ENCODE measurements around the gene MACROD2. TPM values are rescaled to one million over a fixed set of nuclear protein-coding genes. Genes with fewer than 3 reads are reported as not detected.

The MACROD2 gene
- total and polyA plus RNA-seq, 2 of the 4 experiments (the other 2 are of a cell fraction), result not detected

DNA sequence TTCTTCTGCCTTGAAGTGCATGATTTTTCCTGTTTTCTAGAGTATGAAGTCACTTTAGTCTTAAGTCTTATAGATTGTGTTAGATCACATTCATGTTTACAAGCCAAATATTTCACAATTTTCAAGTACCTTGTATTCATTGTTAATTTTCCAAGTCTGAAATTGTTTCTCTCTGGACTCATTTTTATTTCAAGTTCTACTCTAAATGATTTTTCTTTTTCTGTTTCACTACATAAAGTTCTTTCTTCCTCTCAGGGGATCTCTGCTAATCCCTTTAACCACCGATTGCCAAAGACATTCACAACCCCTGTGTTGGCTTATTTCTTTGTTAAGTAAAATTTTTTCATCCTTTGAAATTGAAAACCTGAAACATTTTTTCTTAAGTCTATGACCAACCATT, 1772.3 kb downstream of the MACROD2 start:
- H4K8ac ChIP-seq (ENCODE audit: low read depth in 2 of 2, low read length in 2 of 2), result no peak overlapping the region
- H4K20me1 ChIP-seq (ENCODE audit: insufficient read depth, low read length), result no peaks in the 10 kb centered on the region
- in situ Hi-C loops (cut with MboI; ENCODE audit: low sequenced_read_pairs) (no loop called here), dilution Hi-C loops (cut with HindIII; ENCODE audit: low sequenced_read_pairs, unreplicated experiment) (no loop called here), intact Hi-C loops (cut with micrococcal nuclease) (no loop called here)
- H3K9me1 ChIP-seq (ENCODE audit: insufficient read depth, low read length), result no peaks in the 10 kb centered on the region
- no peak overlapping the region for H3K4ac ChIP-seq (ENCODE audit: low read depth, low read length)
- no peak overlapping the region for H2AFZ ChIP-seq (replicated peaks; ENCODE audit: low read length, poor library complexity)
- H3K36me3 ChIP-seq (ENCODE audit: control insufficient read depth, insufficient read depth, low read length), result no peaks in the 10 kb centered on the region
- H3K27ac ChIP-seq (ENCODE audit: insufficient read depth, low read length), result no peak overlapping the region
- no peak overlapping the region for H3K9ac ChIP-seq (ENCODE audit: low read depth, low read length)
- no peak overlapping the region for H3K56ac ChIP-seq (ENCODE audit: extremely low read depth, insufficient read depth, low read length)
- WGBS, 2 experiments (ENCODE audit: extremely low coverage in 2 of 2, insufficient read length in 1 of 2), result no CpG with 5 or more reads among the region's 1 CpG
- TF ChIP-seq MXI1 (IDR thresholded peaks at IDR 0.05; ENCODE audit: borderline replicate concordance, low read depth, low read length) (no peak), RCOR1 (IDR thresholded peaks at IDR 0.05; ENCODE audit: insufficient replicate concordance, low read length) (no peak), NFE2L2 (IDR thresholded peaks at IDR 0.05; ENCODE audit: low read depth, low read length) (no peak), BHLHE40 (IDR thresholded peaks at IDR 0.05; ENCODE audit: low read depth, low read length) (no peak), CEBPB (IDR thresholded peaks at IDR 0.05; ENCODE audit: low read depth, low read length) (no peak)
- TF ChIP-seq, protein P1, sequence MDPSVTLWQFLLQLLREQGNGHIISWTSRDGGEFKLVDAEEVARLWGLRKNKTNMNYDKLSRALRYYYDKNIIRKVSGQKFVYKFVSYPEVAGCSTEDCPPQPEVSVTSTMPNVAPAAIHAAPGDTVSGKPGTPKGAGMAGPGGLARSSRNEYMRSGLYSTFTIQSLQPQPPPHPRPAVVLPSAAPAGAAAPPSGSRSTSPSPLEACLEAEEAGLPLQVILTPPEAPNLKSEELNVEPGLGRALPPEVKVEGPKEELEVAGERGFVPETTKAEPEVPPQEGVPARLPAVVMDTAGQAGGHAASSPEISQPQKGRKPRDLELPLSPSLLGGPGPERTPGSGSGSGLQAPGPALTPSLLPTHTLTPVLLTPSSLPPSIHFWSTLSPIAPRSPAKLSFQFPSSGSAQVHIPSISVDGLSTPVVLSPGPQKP (IDR thresholded peaks at IDR 0.05; ENCODE audit: borderline replicate concordance, low read depth, low read length), result no peak
- H3K4me2 ChIP-seq (ENCODE audit: low read depth, low read length), result no peak overlapping the region
- H2AK9ac ChIP-seq (replicated peaks; ENCODE audit: low read depth, low read length, poor library complexity), result no peak overlapping the region
- no peak overlapping the region for H3K14ac ChIP-seq (replicated peaks; ENCODE audit: low read depth, low read length)
- H2BK120ac ChIP-seq (ENCODE audit: low read depth, low read length), result no peak overlapping the region
- no peak overlapping the region for H3K4me3 ChIP-seq (ENCODE audit: insufficient read depth, low read depth, low read length)
- H4K5ac ChIP-seq (ENCODE audit: low read depth, low read length), result no peak overlapping the region
- H2BK20ac ChIP-seq (ENCODE audit: low read depth, low read length), result no peak overlapping the region
- H3K18ac ChIP-seq (ENCODE audit: low read depth, low read length), result no peak overlapping the region
- H3K23ac ChIP-seq (ENCODE audit: low read depth, low read length), result no peak overlapping the region
- H4K91ac ChIP-seq (ENCODE audit: insufficient read depth, low read depth, low read length), result no peak overlapping the region
- CTCF ChIA-PET, result no interaction called here
- H3K79me1 ChIP-seq (ENCODE audit: low read depth in 1 of 2, low read length in 2 of 2), result no peaks in the 10 kb centered on the region
- no peaks in the 10 kb centered on the region for H3K9me3 ChIP-seq (ENCODE audit: control insufficient read depth, insufficient read depth, low read length)
- ATAC-seq (ENCODE audit: low read depth), result no peak
- no peak overlapping the region for H2AK5ac ChIP-seq (ENCODE audit: low read depth, low read length)
- DNase-seq, result no peak
- no peak overlapping the region for H2BK15ac ChIP-seq (ENCODE audit: low read depth, low read length)
- no peak overlapping the region for H2BK5ac ChIP-seq (ENCODE audit: low read depth, low read length, poor library complexity, severe bottlenecking)
- no peaks in the 10 kb centered on the region for H3K27me3 ChIP-seq (ENCODE audit: control insufficient read depth, insufficient read depth, low read length)
- POLR2A ChIA-PET (ENCODE audit: unreplicated experiment), result no interaction called here
- BruUV-seq (replicated peaks), result no TSS peak
- H3K4me1 ChIP-seq (ENCODE audit: control insufficient read depth, insufficient read depth, low read length), result no peaks in the 10 kb centered on the region

Data from IMR-90 (cell line).